Calu3 (cell line): Measurements from ENCODE around the gene NUP62CL. TPM values are rescaled to one million over a fixed set of nuclear protein-coding genes. Genes with fewer than 3 reads are reported as not detected.

ENCODE experiments used
- Bru-seq: library from RNA; stranded (reverse); fragments of 400-500 nt; gene quantifications from one replicate; lab custom pipeline; 2021; lab: Mats Ljungman, UMichigan
- BruChase-seq, 2 experiments: library from RNA; stranded (reverse); fragments of 400-500 nt; gene quantifications; one replicate each; lab custom pipeline; 2021; lab: Mats Ljungman, UMichigan
- BruUV-seq: library from RNA; stranded (reverse); fragments of 400-500 nt; replicated peaks from 2 replicates; lab custom pipeline; 2021; lab: Mats Ljungman, UMichigan
- CTCF ChIA-PET: fragments of 300-600 bp; sonication (Branson Sonifier 250); formaldehyde crosslinking; loops from one replicate; lab custom pipeline; 2022; ENCODE audit warnings: antibody characterized with exemption; lab: Charles Lee
- DNase-seq: peaks from one replicate; pipeline ENCODE4 v3.0.0; 2022
- H3K27ac Mint-ChIP-seq: one replicate; pipeline ENCODE4 v1.8.0; 2022; ENCODE audit warnings: mixed read lengths; ENCODE audit not compliant: unreplicated experiment
- H3K27me3 Mint-ChIP-seq: one replicate; pipeline ENCODE4 v1.8.0; 2022; ENCODE audit warnings: mixed read lengths; ENCODE audit not compliant: unreplicated experiment
- H3K36me3 Mint-ChIP-seq: one replicate; pipeline ENCODE4 v1.8.0; 2022; ENCODE audit warnings: mild to moderate bottlenecking, moderate library complexity, mixed read lengths; ENCODE audit not compliant: insufficient read depth, unreplicated experiment
- H3K4me1 Mint-ChIP-seq: one replicate; pipeline ENCODE4 v1.8.0; 2022; ENCODE audit warnings: mild to moderate bottlenecking, low read depth, mixed read lengths; ENCODE audit not compliant: unreplicated experiment
- H3K4me3 Mint-ChIP-seq: one replicate; pipeline ENCODE4 v1.8.0; 2022; ENCODE audit warnings: mild to moderate bottlenecking, low read depth, moderate library complexity, mixed read lengths; ENCODE audit not compliant: unreplicated experiment
- H3K9me3 Mint-ChIP-seq: one replicate; pipeline ENCODE4 v1.8.0; 2022; ENCODE audit warnings: low read depth, mixed read lengths; ENCODE audit not compliant: unreplicated experiment
- CTCF ChIP-seq: fragments of 200-600 bp; IDR thresholded peaks from one replicate; pipeline ENCODE4 v1.8.0; 2022; ENCODE audit warnings: antibody characterized with exemption; ENCODE audit not compliant: unreplicated experiment
- intact Hi-C: fragments of 100-400 bp; cut with micrococcal nuclease; formaldehyde crosslinking; loops from one replicate; pipeline ENCODE4 v1.10.0; 2022; ENCODE audit not compliant: unreplicated experiment
- long read RNA-seq: library from polyadenylated mRNA; stranded (forward); transcript quantifications from one replicate; pipeline ENCODE4 v2.0.0, GENCODE V29; 2022
- total RNA-seq: library from RNA; stranded (reverse); gene quantifications from 2 replicates; pipeline ENCODE4 v1.2.3, GENCODE V29; 2022

The NUP62CL gene, protein sequence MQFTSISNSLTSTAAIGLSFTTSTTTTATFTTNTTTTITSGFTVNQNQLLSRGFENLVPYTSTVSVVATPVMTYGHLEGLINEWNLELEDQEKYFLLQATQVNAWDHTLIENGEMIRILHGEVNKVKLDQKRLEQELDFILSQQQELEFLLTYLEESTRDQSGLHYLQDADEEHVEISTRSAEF
- total RNA-seq (14.6 and 18.0 TPM in 2 replicates), Bru-seq, nascent RNA (percentile 66 among the genes with signal in this experiment), BruChase-seq, experiment 1, labeled RNA remaining after a 6-hour chase (percentile 48 among the genes with signal in this experiment), BruChase-seq, experiment 2, labeled RNA remaining after a 2-hour chase (percentile 46 among the genes with signal in this experiment)
- long read RNA-seq, partial matches to known transcripts: 15 of 27 reads
- long read RNA-seq, other reads (novel, unspliced or antisense): 9 of 27 reads

DNA sequence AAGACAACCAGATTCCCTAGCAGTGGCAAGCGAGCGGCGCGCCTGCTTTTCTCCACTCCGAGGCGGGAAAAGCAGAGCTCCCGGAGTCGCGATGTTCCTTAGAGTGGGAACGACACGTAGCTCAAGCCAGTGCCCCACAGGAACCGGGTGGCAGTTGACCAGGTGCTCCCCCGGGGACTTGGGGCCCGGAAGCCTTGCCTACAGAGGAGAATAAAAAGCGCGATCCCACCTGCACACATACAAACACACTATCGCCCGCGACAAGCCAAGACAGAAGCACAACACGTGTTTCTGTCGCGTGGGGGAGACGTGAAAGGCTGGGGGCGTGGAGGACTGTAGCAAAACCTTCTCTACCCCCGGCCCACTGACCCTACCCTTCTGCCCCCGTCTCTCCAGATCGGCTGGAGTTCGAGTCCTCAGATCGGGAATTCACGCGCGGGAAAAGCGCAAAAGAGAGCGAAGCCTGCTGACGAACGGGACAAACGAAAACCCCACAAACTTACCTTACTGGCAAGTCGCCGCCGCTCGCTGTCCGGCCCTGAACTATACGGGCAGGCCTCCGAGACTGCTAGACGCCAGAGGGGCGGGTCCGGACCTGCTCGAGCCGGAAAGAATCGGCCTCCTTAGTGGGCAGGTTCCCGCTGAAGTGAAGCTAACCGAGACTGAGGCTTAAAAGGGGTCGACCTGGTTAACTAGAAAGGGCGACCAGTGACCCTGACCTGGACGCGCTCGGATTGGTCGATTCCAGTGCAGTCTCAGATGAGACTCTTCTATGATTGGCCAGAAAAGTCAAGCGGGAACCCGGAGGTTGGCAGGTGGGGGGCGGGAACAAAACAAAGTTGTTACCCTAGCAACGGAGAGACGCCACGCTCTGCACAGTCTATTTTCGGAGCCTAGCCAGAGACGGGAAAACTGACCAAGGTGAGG is at the start of gene NUP62CL, which contains the start of gene DNAAF6:
Gene NUP62CL, minus strand, starts transcription at position 664 of the 927 bp plus-strand sequence. CDS start 31,287 bp downstream, outside the sequence.
Gene DNAAF6, plus strand, starts transcription at position 842 of the 927 bp plus-strand sequence. CDS start 6,265 bp downstream, outside the sequence.
- no peaks in the 10 kb centered on the region for H3K9me3 Mint-ChIP-seq
- H3K4me3 Mint-ChIP-seq: peak within 1 kb of the TSS; percentile 83
- H3K27me3 Mint-ChIP-seq: no peaks in the 10 kb centered on the region
- H3K36me3 Mint-ChIP-seq: peaks cover 24% of the 10 kb centered on the region
- intact Hi-C loops: loop anchor here (5.0 kb wide), 1 partner anchor 69 kb away; no protein-coding TSS in a partner anchor
- no TSS peak for BruUV-seq
- CTCF ChIA-PET: interaction anchor here (0.6 to 1.2 kb wide), 2 partner anchors 51 to 530 kb away, joined by 3 to 4 read pairs; no protein-coding TSS in a partner anchor
- TF ChIP-seq CTCF: no peak
- H3K27ac Mint-ChIP-seq: peak within 1 kb of the TSS; percentile 85
- H3K4me1 Mint-ChIP-seq: no peaks in the 10 kb centered on the region
- DNase-seq: peak; percentile 84

GRCh38 chrX:107228486-107228819 is 22.2 kb upstream of the NUP62CL start:
- no TSS peak for BruUV-seq

GRCh38 chrX:107227780-107228485 is 21.7 kb upstream of the NUP62CL start:
- Mint-ChIP-seq H3K4me3 (no peak overlapping the region), H3K27ac (no peak overlapping the region), H3K4me1 (peaks cover 8% of the 10 kb centered on the region), H3K9me3 (no peaks in the 10 kb centered on the region), H3K27me3 (no peaks in the 10 kb centered on the region), H3K36me3 (no peaks in the 10 kb centered on the region)
- CTCF ChIA-PET: no interaction called here
- no peak for DNase-seq
- TF ChIP-seq CTCF: no peak
- no TSS peak for BruUV-seq
- intact Hi-C loops: no loop called here

More at GRCh38 chrX:107228486-107228819, 22.2 kb upstream of the NUP62CL start:
- H3K4me1 Mint-ChIP-seq: peaks cover 8% of the 10 kb centered on the region
- H3K4me3 Mint-ChIP-seq: no peak overlapping the region
- intact Hi-C loops: no loop called here
- CTCF ChIA-PET: no interaction called here
- no peaks in the 10 kb centered on the region for H3K9me3 Mint-ChIP-seq
- H3K36me3 Mint-ChIP-seq: no peaks in the 10 kb centered on the region
- TF ChIP-seq CTCF: no peak
- H3K27ac Mint-ChIP-seq: no peak overlapping the region
- no peak for DNase-seq
- no peaks in the 10 kb centered on the region for H3K27me3 Mint-ChIP-seq

GRCh38 chrX:107226757-107227156 is 20.5 kb upstream of the NUP62CL start:
- Mint-ChIP-seq H3K27me3 (no peaks in the 10 kb centered on the region), H3K4me3 (no peak overlapping the region), H3K27ac (no peak overlapping the region), H3K9me3 (no peaks in the 10 kb centered on the region), H3K4me1 (peaks cover 8% of the 10 kb centered on the region), H3K36me3 (no peaks in the 10 kb centered on the region)
- intact Hi-C loops: no loop called here
- DNase-seq: no peak
- CTCF ChIA-PET: no interaction called here
- no peak for TF ChIP-seq CTCF
- BruUV-seq: no TSS peak
